PC-3 (cell line): ENCODE measurements around the gene EXOSC7. TPM values are rescaled to one million over a fixed set of nuclear protein-coding genes. Genes with fewer than 3 reads are reported as not detected.

Experiments used
- ATAC-seq: fragments of 200-7000 bp; cut with Tn5 transposase; 2 replicates; pipeline ENCODE4 v1.9.1; 2020; ENCODE audit warnings: mild to moderate bottlenecking, moderate library complexity
- BruUV-seq: library from RNA; stranded (reverse); fragments of 400-500 nt; replicated peaks from 2 replicates; lab custom pipeline; 2021; lab: Mats Ljungman, UMichigan
- CTCF ChIA-PET: fragments of 300-600 bp; sonication (Branson Sonifier 250); formaldehyde crosslinking; loops from one replicate; lab custom pipeline; 2022; ENCODE audit warnings: antibody characterized with exemption; lab: Charles Lee
- POLR2A ChIA-PET: fragments of 300-600 bp; sonication (Branson Sonifier 250); formaldehyde crosslinking; loops from one replicate; lab custom pipeline; 2022; ENCODE audit warnings: antibody characterized with exemption; ENCODE audit not compliant: unreplicated experiment; lab: Charles Lee
- DNase-seq: peaks from one replicate; pipeline ENCODE4 v3.0.0-alpha.2; 2015
- H2AFZ ChIP-seq: fragments of 300-600 bp; sonication (generic); 2 replicates; pipeline ENCODE4 v1.6.0; 2016; ENCODE audit warnings: antibody characterized with exemption, low read length
- H3F3A ChIP-seq: fragments of 300-600 bp; sonication (generic); one replicate; pipeline ENCODE4 v1.6.0; 2017; ENCODE audit warnings: antibody characterized with exemption, low read length, control low read depth, mild to moderate bottlenecking; ENCODE audit not compliant: unreplicated experiment
- H3K27ac ChIP-seq: fragments of 300-600 bp; sonication (generic); 2 replicates; pipeline ENCODE4 v1.5.1; 2016; ENCODE audit warnings: mild to moderate bottlenecking, low read length
- H3K27me3 ChIP-seq: fragments of 300-600 bp; sonication (generic); 2 replicates; pipeline ENCODE4 v1.6.1; 2016; ENCODE audit warnings: low read length, mixed read lengths
- H3K36me3 ChIP-seq: fragments of 300-600 bp; sonication (generic); 2 replicates; pipeline ENCODE4 v1.6.1; 2016; ENCODE audit warnings: low read depth, mixed run types, low read length, mixed read lengths
- H3K4me1 ChIP-seq: fragments of 300-600 bp; sonication (generic); 2 replicates; pipeline ENCODE4 v1.5.1; 2016; ENCODE audit warnings: low read length; ENCODE audit not compliant: insufficient read depth
- H3K4me2 ChIP-seq: fragments of 300-600 bp; sonication (generic); 2 replicates; pipeline ENCODE4 v1.6.0; 2016; ENCODE audit warnings: low read length
- H3K4me3 ChIP-seq: fragments of 300-600 bp; sonication (generic); 2 replicates; pipeline ENCODE4 v1.5.1; 2016; ENCODE audit warnings: mild to moderate bottlenecking, low read length, mixed read lengths
- H3K79me2 ChIP-seq: fragments of 300-600 bp; sonication (generic); 2 replicates; pipeline ENCODE4 v1.6.1; 2017; ENCODE audit warnings: low read length, mixed read lengths
- H3K9ac ChIP-seq: fragments of 300-600 bp; sonication (generic); 2 replicates; pipeline ENCODE4 v1.6.0; 2016; ENCODE audit warnings: mild to moderate bottlenecking, low read length
- H3K9me2 ChIP-seq: fragments of 300-600 bp; sonication (generic); replicated peaks from 2 replicates; pipeline ENCODE4 v1.6.1; 2016; ENCODE audit warnings: mixed run types, low read length, mixed read lengths
- H3K9me3 ChIP-seq: fragments of 300-600 bp; sonication (generic); 2 replicates; pipeline ENCODE4 v1.6.1; 2016; ENCODE audit warnings: low read length, mixed read lengths
- H4K20me1 ChIP-seq: fragments of 300-600 bp; sonication (generic); 2 replicates; pipeline ENCODE4 v1.6.1; 2016; ENCODE audit warnings: low read length, mixed read lengths
- EZH2 ChIP-seq: fragments of 300-600 bp; sonication (generic); IDR thresholded peaks from one replicate; pipeline ENCODE4 v1.6.1; 2017; ENCODE audit warnings: antibody characterized with exemption, mild to moderate bottlenecking, low read length; ENCODE audit not compliant: unreplicated experiment
- EZH2phosphoT487 ChIP-seq: fragments of 300-600 bp; sonication (generic); IDR thresholded peaks from 2 replicates; pipeline ENCODE4 v1.6.1; 2018; ENCODE audit warnings: mild to moderate bottlenecking, antibody characterized with exemption, low read length, borderline replicate concordance
- intact Hi-C: fragments of 100-400 bp; cut with micrococcal nuclease; formaldehyde crosslinking; loops from 2 replicates; pipeline ENCODE4 v1.9.0; 2023
- total RNA-seq: library from RNA; depleted of rRNA; stranded (reverse); fragments of >200 nt; gene quantifications from 2 replicates; pipeline ENCODE4 v1.2.3, GENCODE V29; 2014
- TF ChIP-seq, protein P1 (sequence below): fragments of 300-600 bp; sonication (generic); conservative IDR thresholded peaks from 2 replicates; pipeline ENCODE4 v1.5.1; 2017; ENCODE audit warnings: antibody characterized with exemption, low read depth, mild to moderate bottlenecking, low read length

The EXOSC7 gene
- total RNA-seq, 1 experiment from 2014 or later: 81.5 TPM

DNA sequence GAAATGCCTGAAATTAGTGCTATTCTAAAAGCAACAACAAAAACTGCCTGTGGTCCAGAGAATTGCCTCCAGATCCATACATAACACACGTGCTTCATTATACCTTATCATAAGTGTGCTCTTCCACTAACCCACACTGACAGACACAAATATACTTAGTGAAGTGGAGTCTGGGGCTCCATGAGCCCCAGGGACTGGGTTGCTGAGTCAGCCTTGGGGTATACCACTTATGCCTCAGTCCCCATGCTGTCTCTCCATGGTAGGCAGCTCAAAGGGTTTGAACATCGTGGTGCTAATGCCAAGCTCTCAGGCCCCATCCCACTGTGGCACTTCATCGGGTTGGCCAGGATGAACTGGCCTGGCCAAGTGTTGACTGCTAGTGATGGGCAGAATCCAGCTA lies 10.9 kb upstream of the EXOSC7 start:
- Histone ChIP-seq H3K9me2 (no peaks in the 10 kb centered on the region), H3K4me1 (peaks cover 84% of the 10 kb centered on the region), H4K20me1 (no peaks in the 10 kb centered on the region), H3K4me3 (no peak overlapping the region), H3K4me2 (no peak overlapping the region), H3K27me3 (no peaks in the 10 kb centered on the region), H3F3A (peaks cover 7% of the 10 kb centered on the region), H3K27ac (no peak overlapping the region), H3K9me3 (no peaks in the 10 kb centered on the region), H3K79me2 (peaks cover 94% of the 10 kb centered on the region), H3K9ac (no peak overlapping the region), H2AFZ (no peak overlapping the region), H3K36me3 (no peaks in the 10 kb centered on the region)
- ATAC-seq: no peak
- ChIA-PET POLR2A (no interaction called here), CTCF (no interaction called here)
- intact Hi-C loops: no loop called here
- DNase-seq: no peak
- no peak for TF ChIP-seq EZH2phosphoT487
- no peak for TF ChIP-seq EZH2
- TF ChIP-seq, protein P1, sequence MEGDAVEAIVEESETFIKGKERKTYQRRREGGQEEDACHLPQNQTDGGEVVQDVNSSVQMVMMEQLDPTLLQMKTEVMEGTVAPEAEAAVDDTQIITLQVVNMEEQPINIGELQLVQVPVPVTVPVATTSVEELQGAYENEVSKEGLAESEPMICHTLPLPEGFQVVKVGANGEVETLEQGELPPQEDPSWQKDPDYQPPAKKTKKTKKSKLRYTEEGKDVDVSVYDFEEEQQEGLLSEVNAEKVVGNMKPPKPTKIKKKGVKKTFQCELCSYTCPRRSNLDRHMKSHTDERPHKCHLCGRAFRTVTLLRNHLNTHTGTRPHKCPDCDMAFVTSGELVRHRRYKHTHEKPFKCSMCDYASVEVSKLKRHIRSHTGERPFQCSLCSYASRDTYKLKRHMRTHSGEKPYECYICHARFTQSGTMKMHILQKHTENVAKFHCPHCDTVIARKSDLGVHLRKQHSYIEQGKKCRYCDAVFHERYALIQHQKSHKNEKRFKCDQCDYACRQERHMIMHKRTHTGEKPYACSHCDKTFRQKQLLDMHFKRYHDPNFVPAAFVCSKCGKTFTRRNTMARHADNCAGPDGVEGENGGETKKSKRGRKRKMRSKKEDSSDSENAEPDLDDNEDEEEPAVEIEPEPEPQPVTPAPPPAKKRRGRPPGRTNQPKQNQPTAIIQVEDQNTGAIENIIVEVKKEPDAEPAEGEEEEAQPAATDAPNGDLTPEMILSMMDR: no peak
- BruUV-seq: no TSS peak

DNA sequence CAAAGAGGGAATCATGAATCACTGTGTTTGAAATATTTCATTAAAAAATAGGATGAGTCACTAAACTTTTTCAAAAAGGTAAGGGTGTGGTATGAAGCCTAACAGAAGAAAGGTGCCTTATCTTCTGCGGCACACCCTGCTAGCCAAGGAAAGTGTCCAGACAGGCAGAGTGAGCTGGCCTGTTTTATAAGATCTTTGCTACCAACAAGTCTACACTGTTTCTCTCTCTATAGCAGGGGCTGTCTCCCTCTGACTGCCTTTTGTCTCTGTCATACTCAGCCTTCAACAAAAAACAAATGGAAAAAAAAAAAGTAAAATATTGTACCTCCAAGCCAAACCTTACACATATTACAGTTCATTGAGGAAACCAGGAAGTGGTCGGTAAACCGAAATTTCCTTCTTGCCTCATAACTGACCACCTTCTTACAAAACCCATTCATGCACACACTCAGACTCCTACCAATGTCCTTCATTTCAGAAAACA lies 9.2 kb upstream of the EXOSC7 start:
- DNase-seq (peak; percentile 95), ATAC-seq (peak; percentile 76)
- Histone ChIP-seq H3K79me2 (peaks cover 93% of the 10 kb centered on the region), H3K27ac (peak overlapping the region; percentile 89), H3K4me2 (peak overlapping the region; percentile 78), H3F3A (peaks cover 7% of the 10 kb centered on the region), H3K9me2 (no peaks in the 10 kb centered on the region), H3K27me3 (no peaks in the 10 kb centered on the region), H3K4me3 (peak overlapping the region; percentile 39; the same call in 1 of the 2 replicates), H2AFZ (no peak overlapping the region), H3K9me3 (no peaks in the 10 kb centered on the region), H4K20me1 (no peaks in the 10 kb centered on the region), H3K36me3 (no peaks in the 10 kb centered on the region), H3K4me1 (peaks cover 96% of the 10 kb centered on the region), H3K9ac (peak overlapping the region; percentile 55)
- TF ChIP-seq EZH2 (no peak), EZH2phosphoT487 (no peak)
- TF ChIP-seq, protein P1: no peak
- intact Hi-C loops: loop anchor here (1.0 kb wide), 2 partner anchors 8 to 12 kb away; no protein-coding TSS in a partner anchor
- ChIA-PET POLR2A (interaction anchor here (0.6 to 0.7 kb wide), 3 partner anchors 8 to 24 kb away, joined by 3 to 4 read pairs (median 3); no protein-coding TSS in a partner anchor), CTCF (interaction anchor here (0.7 kb wide), 1 partner anchor 851 kb away, joined by 4 read pairs; no protein-coding TSS in a partner anchor)
- BruUV-seq: no TSS peak

DNA sequence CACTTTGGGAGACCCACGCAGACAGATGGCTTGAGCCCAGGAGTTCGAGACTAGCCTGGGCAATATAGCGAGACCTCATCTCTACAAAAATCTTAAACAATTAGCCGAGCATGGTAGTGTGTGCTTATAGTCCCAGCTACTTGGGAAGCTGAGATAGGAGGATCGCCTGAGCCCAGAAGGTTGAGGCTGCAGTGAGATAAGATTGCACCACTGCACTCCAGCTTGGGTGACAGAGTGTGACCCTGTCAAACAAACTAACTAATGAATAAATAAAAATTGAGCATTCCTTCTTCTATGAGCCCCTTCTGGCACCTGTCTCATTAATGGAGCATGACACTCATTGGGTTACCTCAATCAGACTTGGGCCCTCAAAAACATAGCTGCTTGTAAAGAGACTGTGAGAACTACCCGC lies 7.6 kb upstream of the EXOSC7 start:
- POLR2A ChIA-PET: no interaction called here

More for the DNA sequence above, 7.6 kb upstream of the EXOSC7 start:
- Histone ChIP-seq H4K20me1 (no peaks in the 10 kb centered on the region), H3K27ac (peak overlapping the region; percentile 89), H3K36me3 (no peaks in the 10 kb centered on the region), H3F3A (peaks cover 7% of the 10 kb centered on the region), H3K4me1 (peaks cover 80% of the 10 kb centered on the region), H3K9me3 (no peaks in the 10 kb centered on the region), H3K9ac (no peak overlapping the region), H2AFZ (no peak overlapping the region), H3K4me2 (no peak overlapping the region), H3K9me2 (no peaks in the 10 kb centered on the region), H3K79me2 (peaks cover 93% of the 10 kb centered on the region), H3K4me3 (no peak overlapping the region), H3K27me3 (no peaks in the 10 kb centered on the region)
- BruUV-seq: no TSS peak
- DNase-seq: no peak
- TF ChIP-seq EZH2: no peak
- no peak for TF ChIP-seq EZH2phosphoT487
- TF ChIP-seq, protein P1: no peak
- intact Hi-C loops: no loop called here
- no peak for ATAC-seq
- CTCF ChIA-PET: interaction anchor here (0.6 kb wide), 1 partner anchor 32 kb away, joined by 3 read pairs; no protein-coding TSS in a partner anchor
